ENCODE data around the gene HLA-B.

HLA-B gene

GRCh38 chr6:31339210-31339609 lies 17.8 kb downstream of the HLA-B start:
- Histone ChIP-seq H3K9me2 (ENCODE audit: low read depth, low read length) (no peaks in the 10 kb centered on the region), H3K4me2 (ENCODE audit: low read length) (no peak overlapping the region), H3F3A (ENCODE audit: insufficient read depth, low read length) (no peaks in the 10 kb centered on the region), H3K27ac (ENCODE audit: low read depth, low read length, poor library complexity, severe bottlenecking) (no peak overlapping the region), H3K9ac (ENCODE audit: low read length) (no peak overlapping the region), H3K4me3 (ENCODE audit: low read depth, low read length, poor library complexity, severe bottlenecking) (no peak overlapping the region), H3K79me2 (ENCODE audit: insufficient read depth, low read length) (no peaks in the 10 kb centered on the region), H4K20me1 (ENCODE audit: insufficient read depth, low read length) (no peaks in the 10 kb centered on the region), H2AFZ (ENCODE audit: low read length) (no peak overlapping the region), H3K27me3 (ENCODE audit: insufficient read depth, low read length) (no peaks in the 10 kb centered on the region; the same call in 1 of the 2 replicates), H3K4me1 (ENCODE audit: insufficient read depth, low read length, severe bottlenecking) (no peaks in the 10 kb centered on the region), H3K36me3 (ENCODE audit: insufficient read depth, low read length) (no peaks in the 10 kb centered on the region), H3K9me3 (ENCODE audit: low read length) (peaks cover 5% of the 10 kb centered on the region)
- no peak for TF ChIP-seq EZH2 (IDR thresholded peaks at IDR 0.05; ENCODE audit: borderline replicate concordance, low read length)
- TF ChIP-seq CTCF (IDR thresholded peaks at IDR 0.05; ENCODE audit: low read length) = no peak

GRCh38 chr6:31336896-31337496 lies 20.0 kb downstream of the HLA-B start:
- no peak overlapping the region for H3K4me3 ChIP-seq (ENCODE audit: low read depth, low read length, poor library complexity, severe bottlenecking)
- no peaks in the 10 kb centered on the region; the same call in 1 of the 2 replicates for H3K27me3 ChIP-seq (ENCODE audit: insufficient read depth, low read length)
- no peak overlapping the region for H3K4me2 ChIP-seq (ENCODE audit: low read length)
- no peaks in the 10 kb centered on the region for H3K36me3 ChIP-seq (ENCODE audit: insufficient read depth, low read length)
- H3K27ac ChIP-seq (ENCODE audit: low read depth, low read length, poor library complexity, severe bottlenecking) = no peak overlapping the region
- H3F3A ChIP-seq (ENCODE audit: insufficient read depth, low read length) = no peaks in the 10 kb centered on the region
- H2AFZ ChIP-seq (ENCODE audit: low read length) = no peak overlapping the region
- TF ChIP-seq EZH2 (IDR thresholded peaks at IDR 0.05; ENCODE audit: borderline replicate concordance, low read length) = no peak
- no peak for TF ChIP-seq CTCF (IDR thresholded peaks at IDR 0.05; ENCODE audit: low read length)
- H3K9ac ChIP-seq (ENCODE audit: low read length) = no peak overlapping the region
- H3K9me2 ChIP-seq (ENCODE audit: low read depth, low read length) = no peaks in the 10 kb centered on the region
- H4K20me1 ChIP-seq (ENCODE audit: insufficient read depth, low read length) = no peaks in the 10 kb centered on the region
- H3K79me2 ChIP-seq (ENCODE audit: insufficient read depth, low read length) = no peaks in the 10 kb centered on the region
- no peaks in the 10 kb centered on the region for H3K4me1 ChIP-seq (ENCODE audit: insufficient read depth, low read length, severe bottlenecking)
- peaks cover 5% of the 10 kb centered on the region for H3K9me3 ChIP-seq (ENCODE audit: low read length)

- no peaks in the 10 kb centered on the region for H3K79me2 ChIP-seq (ENCODE audit: insufficient read depth, low read length)
- no peak overlapping the region for H3K4me2 ChIP-seq (ENCODE audit: low read length)
- no peaks in the 10 kb centered on the region for H3K9me2 ChIP-seq (ENCODE audit: low read depth, low read length)
- H3K36me3 ChIP-seq (ENCODE audit: insufficient read depth, low read length) = no peaks in the 10 kb centered on the region
- peaks cover under 1% of the 10 kb centered on the region; the same call in 1 of the 2 replicates for H3K9me3 ChIP-seq (ENCODE audit: low read length)
- no peak overlapping the region for H3K9ac ChIP-seq (ENCODE audit: low read length)
- H4K20me1 ChIP-seq (ENCODE audit: insufficient read depth, low read length) = no peaks in the 10 kb centered on the region
- no peak overlapping the region for H2AFZ ChIP-seq (ENCODE audit: low read length)
- no peaks in the 10 kb centered on the region; the same call in 1 of the 2 replicates for H3K27me3 ChIP-seq (ENCODE audit: insufficient read depth, low read length)
- H3K27ac ChIP-seq (ENCODE audit: low read depth, low read length, poor library complexity, severe bottlenecking) = no peak overlapping the region
- no peaks in the 10 kb centered on the region for H3K4me1 ChIP-seq (ENCODE audit: insufficient read depth, low read length, severe bottlenecking)
- no peak overlapping the region for H3K4me3 ChIP-seq (ENCODE audit: low read depth, low read length, poor library complexity, severe bottlenecking)
- no peak for TF ChIP-seq CTCF (IDR thresholded peaks at IDR 0.05; ENCODE audit: low read length)
- TF ChIP-seq EZH2 (IDR thresholded peaks at IDR 0.05; ENCODE audit: borderline replicate concordance, low read length) = no peak
- H3F3A ChIP-seq (ENCODE audit: insufficient read depth, low read length) = no peaks in the 10 kb centered on the region
These were observed 24.1 kb downstream of the HLA-B start for GRCh38 chr6:31332637-31333602.

Data from OCI-LY1 (cell line).